Caco-2 (cell line): ENCODE data around the gene C20orf144. TPM values are rescaled to one million over a fixed set of nuclear protein-coding genes. Genes with fewer than 3 reads are reported as not detected.

Experiments
- BruUV-seq: library from RNA; stranded (reverse); fragments of 400-500 nt; replicated peaks from 2 replicates; lab custom pipeline; 2021; lab: Mats Ljungman, UMichigan
- CTCF ChIA-PET: fragments of 300-600 bp; sonication (Branson Sonifier 250); formaldehyde crosslinking; loops from one replicate; lab custom pipeline; 2022; ENCODE audit warnings: antibody characterized with exemption; lab: Charles Lee
- POLR2A ChIA-PET: fragments of 300-600 bp; sonication (Branson Sonifier 250); formaldehyde crosslinking; loops from one replicate; lab custom pipeline; 2022; ENCODE audit warnings: antibody characterized with exemption; lab: Charles Lee
- DNase-seq, 2 experiments: peaks; one replicate each; pipeline versions ENCODE4 v3.0.0 to v3.0.0-alpha.2; 2020 to 2022
- H3K27me3 ChIP-seq: replicated peaks from 2 replicates; pipeline ENCODE4 v1.6.0; 2011; ENCODE audit warnings: low read length; ENCODE audit not compliant: control insufficient read depth, insufficient read depth
- H3K36me3 ChIP-seq: 2 replicates; pipeline ENCODE4 v1.5.1; 2011; ENCODE audit warnings: low read length; ENCODE audit not compliant: control insufficient read depth, insufficient read depth
- H3K4me1 ChIP-seq: fragments of 250-450 bp; sonication (Bioruptor Pico); 2 replicates; pipeline ENCODE4 v1.5.1; 2020; ENCODE audit warnings: mild to moderate bottlenecking
- H3K4me3 ChIP-seq: 2 replicates; pipeline ENCODE4 v1.5.1; 2011; ENCODE audit warnings: low read depth, mild to moderate bottlenecking, control low read depth, low read length
- H3K9me3 ChIP-seq: fragments of 250-450 bp; sonication (Bioruptor Pico); 2 replicates; pipeline ENCODE4 v1.5.1; 2020; ENCODE audit warnings: mild to moderate bottlenecking, moderate library complexity
- H3K27ac Mint-ChIP-seq: one replicate; pipeline ENCODE4 v1.8.0; 2022; ENCODE audit warnings: mixed read lengths; ENCODE audit not compliant: unreplicated experiment
- H3K27me3 Mint-ChIP-seq: one replicate; pipeline ENCODE4 v1.8.0; 2022; ENCODE audit warnings: mixed read lengths; ENCODE audit not compliant: insufficient read depth, unreplicated experiment
- H3K36me3 Mint-ChIP-seq: one replicate; pipeline ENCODE4 v1.8.0; 2022; ENCODE audit warnings: mild to moderate bottlenecking, mixed read lengths; ENCODE audit not compliant: insufficient read depth, unreplicated experiment
- H3K4me1 Mint-ChIP-seq: one replicate; pipeline ENCODE4 v1.8.0; 2022; ENCODE audit warnings: low read depth, mixed read lengths; ENCODE audit not compliant: unreplicated experiment
- H3K4me3 Mint-ChIP-seq: one replicate; pipeline ENCODE4 v1.8.0; 2022; ENCODE audit warnings: mild to moderate bottlenecking, moderate library complexity, mixed read lengths; ENCODE audit not compliant: unreplicated experiment
- H3K9me3 Mint-ChIP-seq: one replicate; pipeline ENCODE4 v1.8.0; 2022; ENCODE audit warnings: mixed read lengths; ENCODE audit not compliant: unreplicated experiment
- intact Hi-C: fragments of 100-400 bp; cut with micrococcal nuclease; formaldehyde crosslinking; loops from one replicate; pipeline ENCODE4 v1.10.0; 2022; ENCODE audit not compliant: unreplicated experiment
- total RNA-seq: library from RNA; stranded (reverse); gene quantifications from 2 replicates; pipeline ENCODE4 v1.2.3, GENCODE V29; 2022
- TF ChIP-seq, protein P1 (sequence below), 2 experiments: fragments of 200-600 bp in 1 of 2; IDR thresholded peaks; 1 replicate in 1 of 2; 2 replicates in 1 of 2; pipeline versions ENCODE4 v1.5.1 to v1.8.0; 2011 to 2022; ENCODE audit warnings: antibody characterized with exemption in 1 of 2, control low read depth in 1 of 2, inconsistent platforms in 1 of 2, low read depth in 1 of 2, low read length in 1 of 2, mild to moderate bottlenecking in 1 of 2, moderate library complexity in 1 of 2; ENCODE audit not compliant: insufficient read depth in 1 of 2, severe bottlenecking in 1 of 2, unreplicated experiment in 1 of 2

Gene C20orf144
- total RNA-seq, 1 experiment from 2014 or later = 0.18 TPM

DNA sequence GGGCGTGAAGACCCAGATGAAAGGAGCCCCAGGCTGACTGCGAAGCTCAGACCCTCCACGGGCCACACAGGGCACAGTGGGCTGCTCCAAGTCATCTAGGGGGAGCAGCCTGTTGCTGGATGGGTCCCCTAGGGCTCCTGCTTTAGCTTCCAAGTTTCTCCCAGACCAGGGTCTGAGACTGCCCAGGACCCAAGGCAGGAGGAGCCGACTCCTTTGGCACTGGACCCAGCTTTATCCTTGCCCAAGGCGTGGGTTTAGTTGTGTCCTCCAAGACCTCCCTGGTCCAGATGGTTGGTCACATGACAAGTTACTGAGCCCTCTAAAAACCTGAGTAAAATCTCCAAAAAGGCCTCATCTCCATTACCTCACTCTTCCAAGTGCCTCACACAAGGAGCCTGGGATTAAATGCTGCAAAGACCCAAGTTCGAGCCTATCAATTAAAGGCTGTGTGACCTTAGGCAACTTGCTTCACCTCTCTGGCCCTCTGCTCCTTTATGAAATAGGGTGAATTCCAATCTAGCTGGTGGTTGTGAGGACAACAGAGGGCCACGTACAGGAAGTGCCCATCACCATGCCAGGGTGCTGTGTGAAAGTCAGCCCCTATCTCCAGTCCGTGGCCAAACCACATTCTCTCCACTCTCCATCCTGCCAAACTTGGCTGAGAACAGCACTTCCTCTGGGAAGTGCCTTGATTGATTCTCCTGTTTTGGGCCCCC, 9.6 kb downstream of the C20orf144 start:
- intact Hi-C loops = loop anchor here (5.0 kb wide), 1 partner anchor 141 kb away; the partner anchor contains the start of gene CHMP4B

DNA sequence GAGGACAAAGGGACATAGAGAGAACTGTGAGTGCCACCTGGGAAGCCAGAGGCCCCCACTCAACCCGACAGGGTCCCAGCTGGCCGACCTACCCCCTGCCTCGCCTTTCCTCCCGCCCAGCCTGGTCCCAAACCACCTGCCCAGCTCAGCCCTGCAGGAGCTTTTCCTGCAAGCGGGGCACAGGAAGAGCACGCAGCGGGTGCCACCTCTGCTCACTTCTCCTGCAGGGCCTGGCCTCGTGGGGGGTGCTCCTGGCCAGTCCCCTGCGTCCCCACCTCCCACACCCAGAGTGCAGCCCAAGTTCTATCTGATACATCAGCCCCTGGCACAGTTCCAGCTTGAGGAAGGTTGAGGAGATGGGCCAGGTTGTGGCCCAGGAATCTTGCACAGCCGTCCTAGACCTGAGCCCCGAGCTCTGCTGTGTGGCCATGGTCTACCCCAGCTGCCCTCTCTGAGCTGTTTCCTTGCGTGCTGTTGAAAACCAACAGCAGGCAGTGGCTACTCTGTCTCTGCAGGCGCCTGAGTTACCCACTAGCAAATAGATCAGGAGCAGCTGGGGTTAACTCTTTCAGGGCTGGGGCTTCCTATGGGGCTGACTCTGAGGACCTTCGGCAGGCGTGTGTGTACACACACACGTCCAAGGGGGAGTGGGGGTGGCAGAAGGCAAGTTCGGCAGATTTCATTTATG, 10.4 kb downstream of the C20orf144 start:
- peaks cover 14% of the 10 kb centered on the region for H3K36me3 ChIP-seq
- ChIA-PET POLR2A (interaction anchor here (0.6 kb wide), 1 partner anchor 320 kb away, joined by 3 read pairs; no protein-coding TSS in a partner anchor), CTCF (interaction anchor here (1.1 kb wide), 1 partner anchor 47 kb away, joined by 3 read pairs; the partner anchor contains the start of gene PXMP4)
- H3K27me3 ChIP-seq = no peaks in the 10 kb centered on the region
- BruUV-seq = no TSS peak
- intact Hi-C loops = loop anchor here (5.0 kb wide), 1 partner anchor 140 kb away; the partner anchor contains the start of gene CHMP4B
- DNase-seq = peak in 1 of 2 experiments; percentile 55
- Mint-ChIP-seq H3K36me3 (peaks cover 56% of the 10 kb centered on the region), H3K9me3 (no peaks in the 10 kb centered on the region), H3K27me3 (no peaks in the 10 kb centered on the region), H3K4me3 (peak overlapping the region; percentile 99), H3K4me1 (peaks cover 39% of the 10 kb centered on the region), H3K27ac (peak overlapping the region; percentile 98)
- TF ChIP-seq, protein P1, sequence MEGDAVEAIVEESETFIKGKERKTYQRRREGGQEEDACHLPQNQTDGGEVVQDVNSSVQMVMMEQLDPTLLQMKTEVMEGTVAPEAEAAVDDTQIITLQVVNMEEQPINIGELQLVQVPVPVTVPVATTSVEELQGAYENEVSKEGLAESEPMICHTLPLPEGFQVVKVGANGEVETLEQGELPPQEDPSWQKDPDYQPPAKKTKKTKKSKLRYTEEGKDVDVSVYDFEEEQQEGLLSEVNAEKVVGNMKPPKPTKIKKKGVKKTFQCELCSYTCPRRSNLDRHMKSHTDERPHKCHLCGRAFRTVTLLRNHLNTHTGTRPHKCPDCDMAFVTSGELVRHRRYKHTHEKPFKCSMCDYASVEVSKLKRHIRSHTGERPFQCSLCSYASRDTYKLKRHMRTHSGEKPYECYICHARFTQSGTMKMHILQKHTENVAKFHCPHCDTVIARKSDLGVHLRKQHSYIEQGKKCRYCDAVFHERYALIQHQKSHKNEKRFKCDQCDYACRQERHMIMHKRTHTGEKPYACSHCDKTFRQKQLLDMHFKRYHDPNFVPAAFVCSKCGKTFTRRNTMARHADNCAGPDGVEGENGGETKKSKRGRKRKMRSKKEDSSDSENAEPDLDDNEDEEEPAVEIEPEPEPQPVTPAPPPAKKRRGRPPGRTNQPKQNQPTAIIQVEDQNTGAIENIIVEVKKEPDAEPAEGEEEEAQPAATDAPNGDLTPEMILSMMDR (IDR thresholded peaks at IDR 0.05; ENCODE audit: insufficient read depth in 1 of 2, low read depth in 1 of 2, low read length in 1 of 2, severe bottlenecking in 1 of 2, unreplicated experiment in 1 of 2) = no peak
- H3K4me1 ChIP-seq = peaks cover 18% of the 10 kb centered on the region
- peak overlapping the region; percentile 85 for H3K4me3 ChIP-seq
- no peaks in the 10 kb centered on the region for H3K9me3 ChIP-seq

More for the DNA sequence above, 9.6 kb downstream of the C20orf144 start:
- no peaks in the 10 kb centered on the region for H3K27me3 Mint-ChIP-seq
- H3K9me3 ChIP-seq = no peaks in the 10 kb centered on the region
- CTCF ChIA-PET = interaction anchor here (0.6 to 1.9 kb wide), 5 partner anchors 48 to 145 kb away, joined by 3 to 4 read pairs (median 3); partner anchors contain the start of gene PXMP4
- no peaks in the 10 kb centered on the region for H3K27me3 ChIP-seq
- POLR2A ChIA-PET = no interaction called here
- peaks cover 11% of the 10 kb centered on the region for H3K36me3 ChIP-seq
- H3K4me3 Mint-ChIP-seq = peak overlapping the region; percentile 99
- H3K4me1 ChIP-seq = peaks cover 18% of the 10 kb centered on the region
- peak overlapping the region; percentile 98 for H3K27ac Mint-ChIP-seq
- TF ChIP-seq, protein P1 (IDR thresholded peaks at IDR 0.05; ENCODE audit: insufficient read depth in 1 of 2, low read depth in 1 of 2, low read length in 1 of 2, severe bottlenecking in 1 of 2, unreplicated experiment in 1 of 2) = no peak
- no peak for DNase-seq
- no peak overlapping the region for H3K4me3 ChIP-seq
- peaks cover 39% of the 10 kb centered on the region for H3K4me1 Mint-ChIP-seq
- TSS peak; percentile 29 for BruUV-seq
- no peaks in the 10 kb centered on the region for H3K9me3 Mint-ChIP-seq
- peaks cover 56% of the 10 kb centered on the region for H3K36me3 Mint-ChIP-seq

DNA sequence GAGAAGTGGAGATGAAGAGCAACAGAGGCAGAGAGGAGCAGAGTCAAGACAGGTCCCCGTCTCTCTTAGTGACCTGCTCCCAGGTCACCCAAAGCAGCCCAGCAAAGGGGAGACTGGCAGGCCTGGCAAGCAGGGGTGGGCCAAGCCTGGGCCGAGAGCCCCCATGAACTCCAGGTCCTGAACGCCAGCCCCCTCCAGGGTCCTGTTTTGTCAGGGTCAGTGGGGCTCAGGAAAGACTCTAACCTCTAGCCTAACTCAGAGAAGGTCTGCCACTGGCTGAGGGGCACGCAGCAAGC, 10.9 kb downstream of the C20orf144 start:
- H3K27ac Mint-ChIP-seq = peak overlapping the region; percentile 98
- peaks cover 14% of the 10 kb centered on the region for H3K36me3 ChIP-seq
- no peaks in the 10 kb centered on the region for H3K9me3 ChIP-seq
- H3K4me1 Mint-ChIP-seq = peaks cover 39% of the 10 kb centered on the region
- no TSS peak for BruUV-seq
- intact Hi-C loops = loop anchor here (5.0 kb wide), 1 partner anchor 139 kb away; the partner anchor contains the start of gene CHMP4B
- H3K4me3 ChIP-seq = peak overlapping the region; percentile 85
- DNase-seq = no peak
- H3K4me1 ChIP-seq = peaks cover 18% of the 10 kb centered on the region
- no peaks in the 10 kb centered on the region for H3K9me3 Mint-ChIP-seq
- H3K27me3 Mint-ChIP-seq = no peaks in the 10 kb centered on the region
- ChIA-PET CTCF (interaction anchor here (0.5 to 1.1 kb wide), 3 partner anchors 47 to 242 kb away, joined by 3 to 5 read pairs (median 3); partner anchors contain the start of gene PXMP4), POLR2A (interaction anchor here (0.5 kb wide), 1 partner anchor 1407 kb away, joined by 6 read pairs; no protein-coding TSS in a partner anchor)
- peak overlapping the region; percentile 99 for H3K4me3 Mint-ChIP-seq
- peaks cover 56% of the 10 kb centered on the region for H3K36me3 Mint-ChIP-seq
- no peaks in the 10 kb centered on the region for H3K27me3 ChIP-seq
- TF ChIP-seq, protein P1 (IDR thresholded peaks at IDR 0.05; ENCODE audit: insufficient read depth in 1 of 2, low read depth in 1 of 2, low read length in 1 of 2, severe bottlenecking in 1 of 2, unreplicated experiment in 1 of 2) = no peak
